Spleen (tissue), 11 donors: ENCODE results near the gene WDR26. TPM values are rescaled to one million over a fixed set of nuclear protein-coding genes. Genes with fewer than 3 reads are reported as not detected.
A peak's percentile ranks its signal among the peaks of the same experiment; 100 is the strongest.

Source experiments
- DNase-seq: peaks from one replicate; pipeline ENCODE4 v3.0.0-alpha.2; 2020
- H3K27ac ChIP-seq, 8 donors: fragments of 200-600 bp; sonication (generic) in 7 of 8; 1 replicate in 4 of 8; 2 replicates in 4 of 8; pipeline versions ENCODE4 v1.5.0 to v1.8.0; 2016 to 2021; ENCODE audit warnings: inconsistent platforms in 4 of 8, mild to moderate bottlenecking in 4 of 8, moderate library complexity in 1 of 8
- H3K27me3 ChIP-seq, 7 donors: fragments of 200-600 bp; sonication (generic) in 6 of 7; replicated peaks in 1 of 7; 1 replicate in 4 of 7; 2 replicates in 3 of 7; pipeline versions ENCODE4 v1.5.0 to v1.8.0; 2016 to 2021; ENCODE audit warnings: inconsistent platforms in 3 of 7, mild to moderate bottlenecking in 1 of 7
- H3K36me3 ChIP-seq, 6 donors: fragments of 200-600 bp; sonication (generic) in 5 of 6; 1 replicate in 4 of 6; 2 replicates in 2 of 6; pipeline versions ENCODE4 v1.5.0 to v1.8.0; 2016 to 2021; ENCODE audit warnings: inconsistent platforms in 2 of 6
- H3K4me1 ChIP-seq, 6 donors: fragments of 200-600 bp; sonication (generic) in 5 of 6; 1 replicate in 3 of 6; 2 replicates in 3 of 6; pipeline versions ENCODE4 v1.5.0 to v1.8.0; 2016 to 2021; ENCODE audit warnings: inconsistent platforms in 3 of 6
- H3K4me3 ChIP-seq, 8 donors: fragments of 200-600 bp; sonication (generic) in 7 of 8; 1 replicate in 4 of 8; 2 replicates in 4 of 8; pipeline versions ENCODE4 v1.5.0 to v1.8.0; 2016 to 2021; ENCODE audit warnings: inconsistent platforms in 4 of 8, mild to moderate bottlenecking in 4 of 8, moderate library complexity in 2 of 8
- H3K9me3 ChIP-seq, 8 donors: fragments of 200-600 bp; sonication (generic) in 7 of 8; 1 replicate in 4 of 8; 2 replicates in 4 of 8; pipeline versions ENCODE4 v1.5.0 to v1.8.0; 2016 to 2021; ENCODE audit warnings: inconsistent platforms in 4 of 8
- POLR2A ChIP-seq, 3 donors: fragments of 450-650 bp; IDR thresholded peaks; one replicate each; pipeline ENCODE4 v1.5.1; 2017; ENCODE audit warnings: antibody characterized with exemption in 3 of 3, mild to moderate bottlenecking in 1 of 3
- POLR2AphosphoS5 ChIP-seq, 3 donors: sonication (generic); formaldehyde crosslinking; IDR thresholded peaks; one replicate each; pipeline ENCODE4 v1.5.1; 2017; ENCODE audit warnings: antibody characterized with exemption in 3 of 3
- WGBS, 5 donors: extraction: QIAGEN DNeasy Blood & Tissue Kit in 3 of 5; methylation state at CpG; one replicate each; pipeline versions ENCODE4 v1.1.5 to v1.1.7; 2013 to 2018; 5-methylcytosine and 5-hydroxymethylcytosine counted together
- intact Hi-C: fragments of 100-400 bp; cut with DNase I; formaldehyde crosslinking; loops from one replicate; pipeline ENCODE4 v1.15.0; 2023; ENCODE audit warnings: low total_unique reads
- polyA plus RNA-seq, 3 donors: library from polyadenylated mRNA; stranded (reverse); fragments of 200-250 nt; gene quantifications; one replicate each; pipeline ENCODE4 v1.2.1, GENCODE V29; 2013
- total RNA-seq, 7 donors: library from RNA; depleted of rRNA in 3 of 7; stranded (reverse); fragments of >200 nt in 3 of 7; fragmentation: NEBNext Ultra II Directional in 4 of 7; extraction: Animal tissue kit (Norgen Biotek cat#: 25700) in 4 of 7; gene quantifications; one replicate each; pipeline versions ENCODE4 v1.1.0 to v1.2.1, GENCODE V29; 2016 to 2021
- TF ChIP-seq, protein P1 (sequence below), 11 experiments: fragments of 200-600 bp in 7 of 11; fragments of 450-650 bp in 4 of 11; sonication (generic) in 4 of 11; IDR thresholded peaks in 8 of 11; conservative IDR thresholded peaks in 3 of 11; 1 replicate in 7 of 11; 2 replicates in 4 of 11; pipeline versions ENCODE4 v1.4.0 to v1.8.0; 2016 to 2021; ENCODE audit warnings: antibody characterized with exemption in 11 of 11, inconsistent platforms in 4 of 11, mild to moderate bottlenecking in 1 of 11
- donor health status: healthy with polysubstance abuse.
- donor health status: DM: no; HTN: no; CAD: no; lungs with moderate emphysema.
- donor health status: DM: no; HTN: no; CAD: no.
- donor health status: Bipolar disorder and iron deficiency.
- donor health status: healthy.
- donor health status: DM: no; HTN: no; CAD: no.
- donor health status: DM: yes; HTN: yes; CAD: no.

WDR26 gene
- total and polyA plus RNA-seq, 10 donors, result 22.0 to 148 (median 119) TPM

DNA sequence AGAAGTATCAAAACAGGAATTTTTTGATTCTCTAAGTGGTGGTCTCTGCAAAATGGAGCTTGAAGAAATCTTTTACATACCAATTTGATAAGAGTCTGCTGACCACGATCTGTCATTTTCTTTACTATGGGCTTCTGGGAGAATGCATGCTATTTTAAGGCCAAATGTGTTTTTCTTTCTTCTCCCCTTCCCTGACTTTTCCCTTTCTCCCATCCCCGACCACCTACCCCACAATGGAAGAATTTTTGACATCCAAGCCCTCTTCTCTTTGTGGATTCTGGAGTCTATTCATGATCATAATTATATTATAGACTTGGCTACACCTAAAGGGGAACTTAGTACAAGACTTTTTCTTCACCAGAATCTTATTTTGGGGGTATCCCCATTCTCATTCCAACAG, 46.7 kb downstream of the WDR26 start:
- Histone ChIP-seq H3K27me3 (no peaks in the 10 kb centered on the region), H3K4me1 (peaks cover 0 to 40% (median 2%) of the 10 kb centered on the region in 6 donors), H3K9me3 (no peaks in the 10 kb centered on the region), H3K4me3 (no peak overlapping the region), H3K27ac (peak overlapping the region in 1 of 8 donors; percentile 6), H3K36me3 (peaks cover 0 to 94% (median 54%) of the 10 kb centered on the region in 6 donors)
- DNase-seq, result no peak
- TF ChIP-seq, protein P1, sequence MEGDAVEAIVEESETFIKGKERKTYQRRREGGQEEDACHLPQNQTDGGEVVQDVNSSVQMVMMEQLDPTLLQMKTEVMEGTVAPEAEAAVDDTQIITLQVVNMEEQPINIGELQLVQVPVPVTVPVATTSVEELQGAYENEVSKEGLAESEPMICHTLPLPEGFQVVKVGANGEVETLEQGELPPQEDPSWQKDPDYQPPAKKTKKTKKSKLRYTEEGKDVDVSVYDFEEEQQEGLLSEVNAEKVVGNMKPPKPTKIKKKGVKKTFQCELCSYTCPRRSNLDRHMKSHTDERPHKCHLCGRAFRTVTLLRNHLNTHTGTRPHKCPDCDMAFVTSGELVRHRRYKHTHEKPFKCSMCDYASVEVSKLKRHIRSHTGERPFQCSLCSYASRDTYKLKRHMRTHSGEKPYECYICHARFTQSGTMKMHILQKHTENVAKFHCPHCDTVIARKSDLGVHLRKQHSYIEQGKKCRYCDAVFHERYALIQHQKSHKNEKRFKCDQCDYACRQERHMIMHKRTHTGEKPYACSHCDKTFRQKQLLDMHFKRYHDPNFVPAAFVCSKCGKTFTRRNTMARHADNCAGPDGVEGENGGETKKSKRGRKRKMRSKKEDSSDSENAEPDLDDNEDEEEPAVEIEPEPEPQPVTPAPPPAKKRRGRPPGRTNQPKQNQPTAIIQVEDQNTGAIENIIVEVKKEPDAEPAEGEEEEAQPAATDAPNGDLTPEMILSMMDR (IDR thresholded peaks at IDR 0.05 in 8 of 11, conservative IDR thresholded peaks at IDR 0.05 in 3 of 11), result no peak
- TF ChIP-seq POLR2A (IDR thresholded peaks at IDR 0.05), result no peak
- TF ChIP-seq POLR2AphosphoS5 (IDR thresholded peaks at IDR 0.05), result no peak
- WGBS, 5 donors, result 78 to 94% (median 90%) methylated on average over 2 of the region's 2 CpGs
- intact Hi-C loops, result no loop called here

DNA sequence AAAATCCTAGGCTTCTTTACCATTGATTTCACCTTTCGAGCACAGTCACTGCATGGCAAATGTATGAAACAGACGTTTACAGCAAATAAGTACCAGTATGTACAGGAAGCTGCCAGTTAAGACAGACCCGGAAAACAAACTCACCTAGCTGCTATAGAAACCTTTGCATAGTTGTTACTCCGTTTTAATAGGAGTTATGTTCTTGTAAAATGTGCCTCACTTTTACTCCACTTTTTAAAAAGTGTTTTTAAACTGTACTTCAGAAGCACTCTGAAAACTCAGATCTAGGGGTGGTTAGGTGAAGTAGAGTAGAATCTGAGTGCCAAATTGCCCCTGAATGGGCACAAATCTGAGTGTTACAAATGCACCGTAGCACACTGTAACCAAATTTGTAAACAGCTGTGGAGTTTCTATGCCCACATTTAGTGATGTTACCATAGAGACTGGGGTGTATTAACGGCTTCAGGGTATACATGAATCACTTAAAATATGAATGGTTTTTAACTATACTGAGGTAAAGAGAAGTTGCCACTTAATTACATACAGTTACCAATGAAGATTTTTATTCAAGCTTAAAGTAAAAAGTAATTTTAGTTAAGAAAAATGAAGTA, 47.2 kb downstream of the WDR26 start:
- no peak for DNase-seq
- Histone ChIP-seq H3K36me3 (peaks cover 0 to 89% (median 49%) of the 10 kb centered on the region in 6 donors), H3K27ac (peak overlapping the region in 5 of 8 donors; percentile 3 to 43 (median 11)), H3K4me3 (no peak overlapping the region), H3K4me1 (peaks cover 0 to 46% (median 3%) of the 10 kb centered on the region in 6 donors), H3K9me3 (no peaks in the 10 kb centered on the region), H3K27me3 (no peaks in the 10 kb centered on the region)
- intact Hi-C loops, result no loop called here
- 61 to 70% (median 64%) methylated on average over 6 of the region's 6 CpGs for WGBS, 5 donors
- TF ChIP-seq, protein P1 (IDR thresholded peaks at IDR 0.05 in 8 of 11, conservative IDR thresholded peaks at IDR 0.05 in 3 of 11), result no peak
- TF ChIP-seq POLR2AphosphoS5 (IDR thresholded peaks at IDR 0.05), result no peak
- TF ChIP-seq POLR2A (IDR thresholded peaks at IDR 0.05), result no peak

DNA sequence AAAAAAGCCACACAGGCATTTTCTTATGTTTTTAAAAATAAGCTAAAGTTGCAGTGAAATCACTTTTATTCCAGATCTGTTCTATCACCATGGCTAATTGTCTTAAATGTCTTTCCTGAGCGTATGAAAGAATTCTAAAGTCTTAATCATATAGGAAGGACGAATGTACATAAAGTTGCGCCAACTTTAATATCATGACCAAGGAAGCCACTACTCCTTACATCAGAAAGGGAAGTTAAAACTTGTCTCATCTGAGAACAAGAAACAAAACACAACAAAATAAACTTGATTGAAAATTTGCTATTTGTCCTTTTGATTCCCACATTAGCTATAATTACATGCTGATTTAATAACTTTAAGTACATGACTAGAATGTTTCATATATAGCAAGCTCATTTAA, 51.4 kb downstream of the WDR26 start:
- Histone ChIP-seq H3K27me3 (no peaks in the 10 kb centered on the region), H3K9me3 (no peaks in the 10 kb centered on the region), H3K4me1 (peaks cover 10 to 77% (median 34%) of the 10 kb centered on the region in 6 donors), H3K27ac (peak overlapping the region in 5 of 8 donors; percentile 14 to 83 (median 37)), H3K4me3 (no peak overlapping the region), H3K36me3 (peaks cover 0 to 60% (median 9%) of the 10 kb centered on the region in 6 donors)
- 52 to 86% (median 74%) methylated on average over 3 of the region's 3 CpGs for WGBS, 5 donors
- no peak for TF ChIP-seq POLR2AphosphoS5 (IDR thresholded peaks at IDR 0.05)
- intact Hi-C loops, result no loop called here
- DNase-seq, result no peak

DNA sequence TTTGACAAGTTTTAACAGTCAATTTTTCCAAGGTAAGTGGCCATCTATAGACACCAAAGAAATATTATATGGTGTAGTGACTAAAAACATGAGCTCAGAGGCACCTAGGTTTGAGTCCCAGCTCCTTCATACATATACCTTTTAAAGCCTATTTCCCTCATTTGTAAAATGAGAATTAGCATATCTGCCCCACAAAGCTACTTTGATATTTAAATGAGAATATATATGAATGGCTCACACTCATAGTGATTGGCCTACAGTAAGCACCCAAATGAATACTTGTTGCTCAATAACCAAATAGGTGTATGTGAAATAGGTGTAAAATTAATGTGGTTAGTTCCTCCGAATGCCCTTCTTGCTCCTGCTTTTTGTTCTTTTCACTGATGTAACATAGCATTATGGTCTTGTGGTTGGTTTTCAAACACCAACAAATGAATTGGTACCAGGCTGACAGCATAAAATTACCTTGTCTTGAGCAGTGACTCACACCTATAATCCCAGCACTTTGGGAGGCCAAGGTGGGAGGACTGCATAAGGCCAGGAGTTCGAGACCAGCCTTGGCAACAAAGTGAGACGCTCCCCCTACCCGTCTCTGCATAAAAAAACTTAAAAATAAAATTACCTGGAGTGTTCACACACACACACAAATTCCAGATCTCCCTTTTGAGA, 52.6 kb downstream of the WDR26 start:
- Histone ChIP-seq H3K27me3 (no peaks in the 10 kb centered on the region), H3K9me3 (no peaks in the 10 kb centered on the region), H3K4me1 (peaks cover 10 to 85% (median 44%) of the 10 kb centered on the region in 6 donors), H3K4me3 (no peak overlapping the region), H3K36me3 (peaks cover 0 to 60% (median 10%) of the 10 kb centered on the region in 6 donors), H3K27ac (peak overlapping the region in 2 of 8 donors; percentile 49 to 83)
- DNase-seq, result no peak
- WGBS, 5 donors, result 85 to 88% (median 85%) methylated on average over 4 of the region's 4 CpGs
- TF ChIP-seq, protein P1 (IDR thresholded peaks at IDR 0.05 in 8 of 11, conservative IDR thresholded peaks at IDR 0.05 in 3 of 11), result no peak
- TF ChIP-seq POLR2A (IDR thresholded peaks at IDR 0.05), result no peak
- TF ChIP-seq POLR2AphosphoS5 (IDR thresholded peaks at IDR 0.05), result no peak
- intact Hi-C loops, result no loop called here
